H1 (cell line): ENCODE measurements around the gene PTCH2. TPM values are rescaled to one million over a fixed set of nuclear protein-coding genes. Genes with fewer than 3 reads are reported as not detected.

Source experiments
- CTCF ChIA-PET: fragments of 300-600 bp; sonication (Branson Sonifier 250); formaldehyde crosslinking; loops from one replicate; lab custom pipeline; 2021; ENCODE audit not compliant: partially characterized antibody; lab: Charles Lee
- POLR2A ChIA-PET: fragments of 300-600 bp; sonication (Branson Sonifier 250); formaldehyde crosslinking; loops from one replicate; lab custom pipeline; 2021; ENCODE audit warnings: inconsistent platforms; ENCODE audit not compliant: partially characterized antibody; lab: Charles Lee
- DNase-seq, 2 experiments: peaks; one replicate each; pipeline versions ENCODE4 v3.0.0 to v3.0.0-alpha.2; 2010 to 2022; ENCODE audit warnings: low spot score in 2 of 2, low read depth in 1 of 2, mixed read lengths in 1 of 2
- FAIRE-seq: peaks from 2 replicates; lab custom pipeline; 2011; peaks lifted over from hg19 to GRCh38; lab: Jason Lieb, UNC
- H2AFZ ChIP-seq: 2 replicates; pipeline ENCODE4 v1.8.1; 2012; ENCODE audit warnings: low read length, inconsistent platforms
- H2AK5ac ChIP-seq: 2 replicates; pipeline ENCODE4 v1.6.1; 2013; ENCODE audit warnings: low read depth, low read length
- H2BK120ac ChIP-seq: replicated peaks from 2 replicates; pipeline ENCODE3; 2013; ENCODE audit warnings: low read depth, low read length, inconsistent platforms
- H2BK12ac ChIP-seq: 2 replicates; pipeline ENCODE4 v1.6.1; 2013; ENCODE audit warnings: low read depth, low read length
- H2BK15ac ChIP-seq: 2 replicates; pipeline ENCODE4 v1.6.1; 2013; ENCODE audit warnings: low read length
- H2BK20ac ChIP-seq: 2 replicates; pipeline ENCODE4 v1.6.1; 2013; ENCODE audit warnings: low read length
- H2BK5ac ChIP-seq: 2 replicates; pipeline ENCODE4 v1.6.1; 2013; ENCODE audit warnings: low read depth, low read length
- H3K14ac ChIP-seq: 2 replicates; pipeline ENCODE4 v1.6.1; 2013; ENCODE audit warnings: inconsistent platforms; ENCODE audit not compliant: insufficient read length
- H3K18ac ChIP-seq: 2 replicates; pipeline ENCODE4 v1.6.1; 2013; ENCODE audit warnings: low read length; ENCODE audit errors: extremely low read depth
- H3K23ac ChIP-seq: 2 replicates; pipeline ENCODE4 v1.6.1; 2013; ENCODE audit warnings: inconsistent platforms; ENCODE audit not compliant: insufficient read length
- H3K23me2 ChIP-seq: 2 replicates; pipeline ENCODE4 v1.6.1; 2013; ENCODE audit warnings: low read depth, low read length
- H3K27ac ChIP-seq: 2 replicates; pipeline ENCODE4 v1.6.1; 2011; ENCODE audit warnings: low read depth, low read length, inconsistent platforms
- H3K27me3 ChIP-seq, 4 experiments: replicated peaks in 1 of 4; 1 replicate in 1 of 4; 2 replicates in 3 of 4; pipeline versions ENCODE4 v1.6.1 to v1.8.1; 2011 to 2013; ENCODE audit warnings: low read length in 3 of 4, mild to moderate bottlenecking in 3 of 4, inconsistent platforms in 2 of 4, mixed read lengths in 2 of 4, moderate library complexity in 1 of 4; ENCODE audit not compliant: control insufficient read depth in 3 of 4, insufficient read depth in 3 of 4; ENCODE audit errors: extremely low read depth in 1 of 4
- H3K36me3 ChIP-seq, 4 experiments: 2 replicates each; pipeline versions ENCODE4 v1.6.1 to v1.8.1; 2011 to 2013; ENCODE audit warnings: mild to moderate bottlenecking in 4 of 4, low read length in 3 of 4, moderate library complexity in 2 of 4, control low read depth in 1 of 4, inconsistent platforms in 1 of 4; ENCODE audit not compliant: insufficient read depth in 4 of 4, control insufficient read depth in 2 of 4
- H3K4ac ChIP-seq: replicated peaks from 2 replicates; pipeline ENCODE3; 2013; ENCODE audit warnings: low read length, low read depth, mixed read lengths, inconsistent platforms; ENCODE audit not compliant: insufficient read length
- H3K4me1 ChIP-seq, 4 experiments: replicated peaks in 1 of 4; 1 replicate in 1 of 4; 2 replicates in 3 of 4; pipeline versions ENCODE4 v1.6.1 to v1.8.1; 2011 to 2013; ENCODE audit warnings: low read length in 3 of 4, inconsistent platforms in 2 of 4, mixed read lengths in 1 of 4; ENCODE audit not compliant: insufficient read depth in 4 of 4, control insufficient read depth in 3 of 4
- H3K4me2 ChIP-seq, 2 experiments: 2 replicates each; pipeline versions ENCODE4 v1.6.1 to v1.8.1; 2011 to 2013; ENCODE audit warnings: low read depth in 2 of 2, low read length in 2 of 2, control low read depth in 1 of 2, inconsistent platforms in 1 of 2, mild to moderate bottlenecking in 1 of 2; ENCODE audit not compliant: insufficient read depth in 1 of 2
- H3K4me3 ChIP-seq, 4 experiments: fragments of 200-600, 300-600 bp in 1 of 4; sonication (generic), shearing (Covaris generic), sonication (Bioruptor Twin) in 1 of 4; 2 replicates each; pipeline versions ENCODE4 v1.5.1 to v1.8.1; 2011 to 2016; ENCODE audit warnings: low read length in 4 of 4, low read depth in 3 of 4, control low read depth in 2 of 4, inconsistent platforms in 2 of 4, mild to moderate bottlenecking in 2 of 4, mixed read lengths in 1 of 4, moderate library complexity in 1 of 4; ENCODE audit not compliant: insufficient read depth in 2 of 4; ENCODE audit errors: extremely low read depth in 1 of 4
- H3K56ac ChIP-seq: replicated peaks from 2 replicates; pipeline ENCODE3; 2013; ENCODE audit warnings: low read depth, mild to moderate bottlenecking, mixed read lengths, low read length, inconsistent platforms; ENCODE audit not compliant: insufficient read length
- H3K79me1 ChIP-seq: 2 replicates; pipeline ENCODE4 v1.6.1; 2013; ENCODE audit warnings: low read depth, low read length, control low read depth
- H3K79me2 ChIP-seq, 2 experiments: 2 replicates each; pipeline versions ENCODE4 v1.6.1 to v1.8.1; 2012 to 2013; ENCODE audit warnings: low read length in 2 of 2, mild to moderate bottlenecking in 2 of 2, inconsistent platforms in 1 of 2; ENCODE audit not compliant: insufficient read depth in 2 of 2, control insufficient read depth in 1 of 2
- H3K9ac ChIP-seq, 4 experiments: replicated peaks in 1 of 4; 1 replicate in 1 of 4; 2 replicates in 3 of 4; pipeline versions ENCODE4 v1.6.1 to v1.8.1; 2011 to 2013; ENCODE audit warnings: low read depth in 3 of 4, low read length in 3 of 4, control low read depth in 2 of 4, mild to moderate bottlenecking in 2 of 4, moderate library complexity in 2 of 4, inconsistent platforms in 1 of 4; ENCODE audit errors: extremely low read depth in 1 of 4
- H3K9me3 ChIP-seq, 2 experiments: 2 replicates each; pipeline versions ENCODE4 v1.6.1 to v1.8.1; 2012 to 2013; ENCODE audit warnings: mild to moderate bottlenecking in 2 of 2, moderate library complexity in 2 of 2, control low read depth in 1 of 2, inconsistent platforms in 1 of 2, low read depth in 1 of 2, low read length in 1 of 2, mixed read lengths in 1 of 2; ENCODE audit not compliant: insufficient read depth in 2 of 2
- H4K20me1 ChIP-seq, 2 experiments: replicated peaks in 1 of 2; 2 replicates each; pipeline versions ENCODE3 to v1.8.1; 2011 to 2013; ENCODE audit warnings: inconsistent platforms in 2 of 2, low read length in 2 of 2, mild to moderate bottlenecking in 1 of 2; ENCODE audit not compliant: insufficient read depth in 2 of 2, control insufficient read depth in 1 of 2
- H4K5ac ChIP-seq: 2 replicates; pipeline ENCODE4 v1.6.1; 2013; ENCODE audit warnings: low read length, low read depth, mixed read lengths, inconsistent platforms; ENCODE audit not compliant: insufficient read length
- H4K8ac ChIP-seq: 2 replicates; pipeline ENCODE4 v1.8.0; 2013; ENCODE audit warnings: mild to moderate bottlenecking, moderate library complexity, low read length, inconsistent platforms; ENCODE audit not compliant: insufficient read depth; ENCODE audit errors: extremely low read depth
- H4K91ac ChIP-seq: replicated peaks from 2 replicates; pipeline ENCODE3; 2013; ENCODE audit warnings: low read length, mixed read lengths, inconsistent platforms; ENCODE audit not compliant: insufficient read length
- CBX8 ChIP-seq: fragments of 300-800, 300-1000 bp; sonication (generic); IDR thresholded peaks from 2 replicates; pipeline ENCODE4 v1.7.1; 2016; ENCODE audit warnings: low read depth, low read length, borderline replicate concordance
- PHF8 ChIP-seq: fragments of 200-600 bp; sonication (generic); conservative IDR thresholded peaks from 2 replicates; pipeline ENCODE4 v1.7.1; 2012; ENCODE audit warnings: low read depth, mild to moderate bottlenecking, inconsistent platforms, low read length, moderate library complexity
- WGBS, 2 experiments: shearing (Covaris generic) in 1 of 2; methylation state at CpG; one replicate each; pipeline versions ENCODE4 v1.1.6 to v1.1.7; 2013 to 2015; ENCODE audit warnings: low lambda C conversion rate in 2 of 2, mixed read lengths in 2 of 2, inconsistent platforms in 1 of 2, low coverage in 1 of 2, missing lambda C conversion rate in 1 of 2; ENCODE audit not compliant: insufficient replicate concordance in 2 of 2, insufficient coverage in 1 of 2, insufficient read length in 1 of 2; ENCODE audit errors: extremely low coverage in 1 of 2, missing lambda C conversion rate in 1 of 2; 5-methylcytosine and 5-hydroxymethylcytosine counted together
- polyA plus RNA-seq, 7 experiments: library from polyadenylated mRNA; depleted of rRNA in 3 of 7; stranded (reverse) in 5 of 7; unstranded in 2 of 7; fragments of >200 nt in 5 of 7; fragments of 200-250 nt in 2 of 7; gene quantifications; 1 replicate in 5 of 7; 2 replicates in 1 of 7; 4 replicates in 1 of 7; pipeline versions ENCODE4 v1.2.1 to v1.2.3, GENCODE V29; 2011 to 2013; ENCODE audit warnings: missing spikeins in 2 of 7, mixed read lengths in 2 of 7
- total RNA-seq: library from RNA; stranded (reverse); fragmentation: NEBNext Ultra II Directional; extraction: Animal tissue kit (Norgen Biotek cat#: 25700); gene quantifications from 2 replicates; pipeline ENCODE4 v1.2.1, GENCODE V29; 2021

PTCH2 gene
- total and polyA plus RNA-seq, 2 of the 8 experiments (the other 6 are each of a cell fraction or from before 2014, with no cell fraction given): 0.35 to 1.2 TPM

DNA sequence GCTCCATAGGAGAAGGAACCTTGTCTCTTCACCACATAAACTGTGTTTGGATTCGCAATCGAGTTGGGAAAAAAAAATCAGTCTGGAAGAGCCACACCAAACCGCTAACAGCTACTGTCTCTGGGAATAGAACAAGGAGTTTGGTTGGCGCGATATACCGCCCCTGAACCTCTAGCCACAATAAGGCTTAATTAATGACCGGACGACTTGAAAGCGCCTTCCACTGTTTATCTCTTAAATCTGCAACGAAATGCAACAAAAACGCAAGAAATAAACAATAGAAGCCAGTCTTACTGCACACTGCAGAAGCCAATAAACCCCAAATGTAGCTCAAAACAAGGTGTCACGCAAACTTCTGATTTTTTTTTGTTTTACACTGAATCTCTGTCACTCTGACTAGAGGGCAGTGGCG, 23.9 kb downstream of the PTCH2 start:
- Histone ChIP-seq H3K18ac (peak overlapping the region; percentile 79; the same call in 1 of the 2 replicates), H3K4me2 (peak overlapping the region; percentile 61 to 66), H4K5ac (no peak overlapping the region), H3K56ac (no peak overlapping the region), H3K79me2 (no peaks in the 10 kb centered on the region), H3K4ac (no peak overlapping the region), H3K27ac (0 out of 2 replicates have a peak overlapping the region, but pooled peaks have one; percentile 100), H2BK15ac (no peak overlapping the region), H4K91ac (no peak overlapping the region), H2BK12ac (peak overlapping the region; percentile 60; the same call in 1 of the 2 replicates), H3K79me1 (no peaks in the 10 kb centered on the region), H4K20me1 (no peaks in the 10 kb centered on the region), H2BK120ac (peak overlapping the region; percentile 73), H2AK5ac (no peak overlapping the region), H3K27me3 (no peaks in the 10 kb centered on the region; a peak in 2 of 7 replicates), H3K4me3 (peak overlapping the region; percentile 19 to 49 (median 41); a peak in 7 of 8 replicates), H3K23me2 (peaks cover 7% of the 10 kb centered on the region), H2AFZ (no peak overlapping the region), H3K36me3 (no peaks in the 10 kb centered on the region), H3K23ac (no peak overlapping the region), H4K8ac (no peak overlapping the region), H3K9ac (peak overlapping the region in 1 of 4 experiments; percentile 25; a peak in 1 of 7 replicates), H3K14ac (no peak overlapping the region), H3K9me3 (no peaks in the 10 kb centered on the region), H2BK5ac (0 out of 2 replicates have a peak overlapping the region, but pooled peaks have one; percentile 54), H2BK20ac (no peak overlapping the region), H3K4me1 (peaks cover 2 to 5% (median 3%) of the 10 kb centered on the region in 4 experiments; a peak in 5 of 7 replicates)
- DNase-seq (no peak), FAIRE-seq (no peak)
- ChIA-PET CTCF (interaction anchor here (0.7 to 5.3 kb wide), 19 partner anchors 10 to 193 kb away, joined by 3 to 25 read pairs (median 6); partner anchors contain the start of genes BEST4, BTBD19, DYNLT4 and HECTD3), POLR2A (interaction anchor here (0.6 to 16.6 kb wide), 65 partner anchors 11 to 1737 kb away, joined by 3 to 547 read pairs (median 4); partner anchors contain the start of genes BEST4, BTBD19, CCDC163 and DYNLT4)
- WGBS, 2 experiments: 26% methylated on average over 13 of the region's 13 CpGs; no CpG with 5 or more reads in 1 of the 2 experiments
- no peak for TF ChIP-seq CBX8
- peak; percentile 32; the same call in 1 of the 2 replicates for TF ChIP-seq PHF8
